IgD-negative memory B cell (primary cell): ENCODE results near the gene KLK7. TPM values are rescaled to one million over a fixed set of nuclear protein-coding genes. Genes with fewer than 3 reads are reported as not detected.

ENCODE experiments used
- H3K27ac Mint-ChIP-seq, 3 donors: one replicate each; pipeline ENCODE4 v1.8.0; 2020 to 2022; ENCODE audit warnings: mild to moderate bottlenecking in 3 of 3, mixed read lengths in 3 of 3, moderate library complexity in 1 of 3
- H3K27me3 Mint-ChIP-seq: one replicate; pipeline ENCODE4 v1.8.0; 2021; ENCODE audit warnings: mixed read lengths
- H3K36me3 Mint-ChIP-seq: one replicate; pipeline ENCODE4 v1.8.0; 2020; ENCODE audit warnings: mild to moderate bottlenecking, mixed read lengths
- H3K4me1 Mint-ChIP-seq, 3 donors: one replicate each; pipeline ENCODE4 v1.8.0; 2020 to 2022; ENCODE audit warnings: mixed read lengths in 3 of 3, mild to moderate bottlenecking in 1 of 3
- H3K4me3 Mint-ChIP-seq, 4 donors: one replicate each; pipeline ENCODE4 v1.8.0; 2020 to 2022; ENCODE audit warnings: mild to moderate bottlenecking in 4 of 4, mixed read lengths in 4 of 4, moderate library complexity in 3 of 4
- H3K9me3 Mint-ChIP-seq, 3 donors: one replicate each; pipeline ENCODE4 v1.8.0; 2020 to 2021; ENCODE audit warnings: mixed read lengths in 3 of 3, mild to moderate bottlenecking in 1 of 3
- polyA plus RNA-seq: library from polyadenylated mRNA; unstranded; fragments of 300-500 nt; fragmentation: Illumina TruSeq; gene quantifications from one replicate; pipeline ENCODE4 v1.2.3, GENCODE V29; 2021

KLK7 gene
- polyA plus RNA-seq, 1 donor from 2014 or later: not detected

- H3K9me3 Mint-ChIP-seq: peaks cover 0 to 14% (median 1%) of the 10 kb centered on the region in 3 donors
- H3K27ac Mint-ChIP-seq: no peak overlapping the region
- no peak overlapping the region for H3K4me3 Mint-ChIP-seq
- H3K27me3 Mint-ChIP-seq: peaks cover 4% of the 10 kb centered on the region
- H3K36me3 Mint-ChIP-seq: no peaks in the 10 kb centered on the region
- H3K4me1 Mint-ChIP-seq: no peaks in the 10 kb centered on the region
Observed at GRCh38 chr19:50947123-50947522, 36.6 kb downstream of the KLK7 start.

GRCh38 chr19:50944795-50945194 is 38.9 kb downstream of the KLK7 start:
- H3K9me3 Mint-ChIP-seq: peaks cover 1 to 12% (median 2%) of the 10 kb centered on the region in 3 donors
- H3K4me1 Mint-ChIP-seq: no peaks in the 10 kb centered on the region
- peak overlapping the region in 1 of 4 donors; percentile 75 for H3K4me3 Mint-ChIP-seq
- H3K36me3 Mint-ChIP-seq: no peaks in the 10 kb centered on the region
- H3K27ac Mint-ChIP-seq: no peak overlapping the region
- peaks cover 6% of the 10 kb centered on the region for H3K27me3 Mint-ChIP-seq

GRCh38 chr19:50943074-50943828 is 40.5 kb downstream of the KLK7 start:
- Mint-ChIP-seq H3K36me3 (no peaks in the 10 kb centered on the region), H3K4me1 (no peaks in the 10 kb centered on the region), H3K27ac (no peak overlapping the region), H3K9me3 (peaks cover 2 to 12% (median 6%) of the 10 kb centered on the region in 3 donors), H3K4me3 (no peak overlapping the region), H3K27me3 (peaks cover 6% of the 10 kb centered on the region)

- H3K9me3 Mint-ChIP-seq: peaks cover 2 to 6% (median 4%) of the 10 kb centered on the region in 3 donors
- H3K27me3 Mint-ChIP-seq: peaks cover 8% of the 10 kb centered on the region
- no peak overlapping the region for H3K27ac Mint-ChIP-seq
- no peak overlapping the region for H3K4me3 Mint-ChIP-seq
- H3K4me1 Mint-ChIP-seq: no peaks in the 10 kb centered on the region
- no peaks in the 10 kb centered on the region for H3K36me3 Mint-ChIP-seq
Observed at GRCh38 chr19:50939596-50939995, 44.1 kb downstream of the KLK7 start.

- Mint-ChIP-seq H3K4me3 (no peak overlapping the region), H3K27ac (no peak overlapping the region), H3K9me3 (no peaks in the 10 kb centered on the region), H3K27me3 (peaks cover 22% of the 10 kb centered on the region), H3K36me3 (no peaks in the 10 kb centered on the region), H3K4me1 (peaks cover 0 to 2% (median 0%) of the 10 kb centered on the region in 3 donors)
Observed at GRCh38 chr19:50933640-50934039, 50.1 kb downstream of the KLK7 start.

GRCh38 chr19:50932690-50933083 is 51.0 kb downstream of the KLK7 start:
- no peak overlapping the region for H3K4me3 Mint-ChIP-seq
- H3K36me3 Mint-ChIP-seq: no peaks in the 10 kb centered on the region
- peaks cover 0 to 2% (median 0%) of the 10 kb centered on the region in 3 donors for H3K4me1 Mint-ChIP-seq
- H3K27ac Mint-ChIP-seq: no peak overlapping the region
- H3K27me3 Mint-ChIP-seq: peaks cover 22% of the 10 kb centered on the region
- H3K9me3 Mint-ChIP-seq: no peaks in the 10 kb centered on the region

- H3K9me3 Mint-ChIP-seq: no peaks in the 10 kb centered on the region
- H3K36me3 Mint-ChIP-seq: no peaks in the 10 kb centered on the region
- peaks cover 0 to 2% (median 0%) of the 10 kb centered on the region in 3 donors for H3K4me1 Mint-ChIP-seq
- H3K27ac Mint-ChIP-seq: no peak overlapping the region
- no peak overlapping the region for H3K4me3 Mint-ChIP-seq
- H3K27me3 Mint-ChIP-seq: peaks cover 26% of the 10 kb centered on the region
Observed at GRCh38 chr19:50932018-50932689, 51.6 kb downstream of the KLK7 start.

- H3K27me3 Mint-ChIP-seq: peaks cover 26% of the 10 kb centered on the region
- no peaks in the 10 kb centered on the region for H3K36me3 Mint-ChIP-seq
- no peaks in the 10 kb centered on the region for H3K9me3 Mint-ChIP-seq
- H3K4me3 Mint-ChIP-seq: no peak overlapping the region
- no peak overlapping the region for H3K27ac Mint-ChIP-seq
- peaks cover 0 to 2% (median 0%) of the 10 kb centered on the region in 3 donors for H3K4me1 Mint-ChIP-seq
Observed at GRCh38 chr19:50931023-50931422, 52.7 kb downstream of the KLK7 start.

- H3K4me3 Mint-ChIP-seq: no peak overlapping the region
- H3K4me1 Mint-ChIP-seq: peaks cover 0 to 2% (median 0%) of the 10 kb centered on the region in 3 donors
- no peaks in the 10 kb centered on the region for H3K9me3 Mint-ChIP-seq
- H3K27me3 Mint-ChIP-seq: peaks cover 29% of the 10 kb centered on the region
- H3K36me3 Mint-ChIP-seq: no peaks in the 10 kb centered on the region
- H3K27ac Mint-ChIP-seq: no peak overlapping the region
Observed at GRCh38 chr19:50928831-50929230, 54.9 kb downstream of the KLK7 start.

Other genes starting within 250 kb of the KLK7 start
- not detected for gene GPR32, start 213.5 kb downstream of the KLK7 start, polyA plus RNA-seq
- gene ACP4, start 193.5 kb downstream of the KLK7 start, polyA plus RNA-seq: not detected
- gene KLK1, start 160.1 kb downstream of the KLK7 start, polyA plus RNA-seq: 15.5 TPM
- not detected for gene KLK15, start 150.3 kb downstream of the KLK7 start, polyA plus RNA-seq
- gene KLK3, start 129.0 kb downstream of the KLK7 start, polyA plus RNA-seq: not detected
- gene KLK2, start 110.5 kb downstream of the KLK7 start, polyA plus RNA-seq: not detected
- gene KLK4, start 72.5 kb downstream of the KLK7 start, polyA plus RNA-seq: not detected
- gene KLK5, start 30.9 kb downstream of the KLK7 start, polyA plus RNA-seq: not detected
- not detected for gene KLK6, start 14.3 kb downstream of the KLK7 start, polyA plus RNA-seq
- not detected for gene KLK8, start 17.7 kb upstream of the KLK7 start, polyA plus RNA-seq
- not detected for gene KLK10, start 35.8 kb upstream of the KLK7 start, polyA plus RNA-seq
- gene KLK11, start 42.7 kb upstream of the KLK7 start, polyA plus RNA-seq: not detected
- not detected for gene KLK12, start 51.1 kb upstream of the KLK7 start, polyA plus RNA-seq
- gene KLK13, start 81.2 kb upstream of the KLK7 start, polyA plus RNA-seq: not detected
- not detected for gene KLK14, start 99.0 kb upstream of the KLK7 start, polyA plus RNA-seq
- gene CTU1, start 124.5 kb upstream of the KLK7 start, polyA plus RNA-seq: 2.8 TPM
- 0.21 TPM for gene SIGLEC9, start 141.0 kb upstream of the KLK7 start, polyA plus RNA-seq
- gene SIGLEC7, start 158.4 kb upstream of the KLK7 start, polyA plus RNA-seq: not detected
- gene CD33, start 241.2 kb upstream of the KLK7 start, polyA plus RNA-seq: 0.55 TPM